KOPT-K1 (cell line): ENCODE results near the gene ALLC.

Experiments
- H3K27ac ChIP-seq: fragments of 200-600 bp; sonication (generic); 2 replicates; pipeline ENCODE4 v1.5.1; 2016; ENCODE audit warnings: antibody characterized with exemption, mild to moderate bottlenecking, low read depth, low read length; ENCODE audit not compliant: poor library complexity, severe bottlenecking
- H3K36me3 ChIP-seq: fragments of 200-600 bp; sonication (generic); 2 replicates; pipeline ENCODE4 v1.5.1; 2017; ENCODE audit warnings: antibody characterized with exemption, mild to moderate bottlenecking, low read length, moderate library complexity; ENCODE audit not compliant: insufficient read depth
- H3K9me3 ChIP-seq: fragments of 200-600 bp; sonication (generic); 2 replicates; pipeline ENCODE4 v1.5.1; 2017; ENCODE audit warnings: antibody characterized with exemption, low read length, mild to moderate bottlenecking; ENCODE audit not compliant: insufficient read depth, poor library complexity, severe bottlenecking

Gene ALLC

GRCh38 chr2:3683748-3684454 is 25.9 kb downstream of the ALLC start:
- no peak overlapping the region for H3K27ac ChIP-seq
- no peaks in the 10 kb centered on the region for H3K9me3 ChIP-seq
- H3K36me3 ChIP-seq: no peaks in the 10 kb centered on the region

- Histone ChIP-seq H3K27ac (no peak overlapping the region), H3K36me3 (no peaks in the 10 kb centered on the region), H3K9me3 (peaks cover 6% of the 10 kb centered on the region)
These were observed 32.2 kb downstream of the ALLC start for GRCh38 chr2:3689998-3690748.

GRCh38 chr2:3692375-3692774 is 34.4 kb downstream of the ALLC start:
- Histone ChIP-seq H3K27ac (no peak overlapping the region), H3K9me3 (peaks cover 6% of the 10 kb centered on the region), H3K36me3 (no peaks in the 10 kb centered on the region)

- no peaks in the 10 kb centered on the region for H3K36me3 ChIP-seq
- no peaks in the 10 kb centered on the region for H3K9me3 ChIP-seq
- H3K27ac ChIP-seq: no peak overlapping the region
These were observed 38.5 kb downstream of the ALLC start for GRCh38 chr2:3696545-3696944.

- Histone ChIP-seq H3K36me3 (no peaks in the 10 kb centered on the region), H3K27ac (no peak overlapping the region), H3K9me3 (no peaks in the 10 kb centered on the region)
These were observed 43.1 kb downstream of the ALLC start for GRCh38 chr2:3701071-3701470.

GRCh38 chr2:3703236-3703756 is 45.3 kb downstream of the ALLC start, which contains the start of gene DCDC2C:
Gene DCDC2C, plus strand, starts transcription at chr2:3703575. Its CDS starts 177 bp downstream, at chr2:3703752.
- no peak within 1 kb of the TSS for H3K27ac ChIP-seq

GRCh38 chr2:3703757-3704355 is 45.9 kb downstream of the ALLC start:
- Histone ChIP-seq H3K36me3 (no peaks in the 10 kb centered on the region), H3K27ac (no peak overlapping the region), H3K9me3 (no peaks in the 10 kb centered on the region)

More at GRCh38 chr2:3703236-3703756, 45.3 kb downstream of the ALLC start, which contains the start of gene DCDC2C:
- no peaks in the 10 kb centered on the region for H3K9me3 ChIP-seq
- H3K36me3 ChIP-seq: no peaks in the 10 kb centered on the region

GRCh38 chr2:3704692-3705091 is 46.7 kb downstream of the ALLC start:
- Histone ChIP-seq H3K27ac (no peak overlapping the region), H3K36me3 (no peaks in the 10 kb centered on the region), H3K9me3 (no peaks in the 10 kb centered on the region)

GRCh38 chr2:3705782-3706181 is 47.8 kb downstream of the ALLC start:
- H3K27ac ChIP-seq: no peak overlapping the region
- H3K36me3 ChIP-seq: no peaks in the 10 kb centered on the region
- H3K9me3 ChIP-seq: peaks cover 4% of the 10 kb centered on the region

- H3K36me3 ChIP-seq: no peaks in the 10 kb centered on the region
- H3K9me3 ChIP-seq: peaks cover 4% of the 10 kb centered on the region
- no peak overlapping the region for H3K27ac ChIP-seq
These were observed 48.9 kb downstream of the ALLC start for GRCh38 chr2:3706892-3707291.

GRCh38 chr2:3708576-3708975 is 50.6 kb downstream of the ALLC start:
- Histone ChIP-seq H3K9me3 (peaks cover 4% of the 10 kb centered on the region), H3K36me3 (no peaks in the 10 kb centered on the region), H3K27ac (no peak overlapping the region)

- Histone ChIP-seq H3K9me3 (peaks cover 4% of the 10 kb centered on the region), H3K27ac (no peak overlapping the region), H3K36me3 (no peaks in the 10 kb centered on the region)
These were observed 51.2 kb downstream of the ALLC start for GRCh38 chr2:3709225-3709624.

- H3K36me3 ChIP-seq: no peaks in the 10 kb centered on the region
- peaks cover 4% of the 10 kb centered on the region for H3K9me3 ChIP-seq
- H3K27ac ChIP-seq: no peak overlapping the region
These were observed 54.4 kb downstream of the ALLC start for GRCh38 chr2:3712424-3712823.

GRCh38 chr2:3712831-3713503 is 55.0 kb downstream of the ALLC start:
- no peak overlapping the region for H3K27ac ChIP-seq
- H3K36me3 ChIP-seq: no peaks in the 10 kb centered on the region
- H3K9me3 ChIP-seq: peaks cover 4% of the 10 kb centered on the region

GRCh38 chr2:3718679-3719078 is 60.7 kb downstream of the ALLC start:
- no peak overlapping the region for H3K27ac ChIP-seq
- peaks cover 18% of the 10 kb centered on the region for H3K9me3 ChIP-seq
- no peaks in the 10 kb centered on the region for H3K36me3 ChIP-seq
